CD4-positive, alpha-beta T cell treated with Interleukin-4 for 4 hours (primary cell): ENCODE data around the gene VSNL1.

Experiments
- DNase-seq: peaks from one replicate; pipeline ENCODE4 v3.0.0-alpha.2; 2020

VSNL1 gene

GRCh38 chr2:17584689-17585088, 44.2 kb downstream of the VSNL1 start:
- DNase-seq, result no peak

GRCh38 chr2:17587469-17587868, 47.0 kb downstream of the VSNL1 start:
- no peak for DNase-seq

GRCh38 chr2:17588031-17588430, 47.5 kb downstream of the VSNL1 start:
- no peak for DNase-seq

GRCh38 chr2:17589406-17590035, 49.0 kb downstream of the VSNL1 start:
- DNase-seq, result no peak

GRCh38 chr2:17590342-17590911, 49.9 kb downstream of the VSNL1 start:
- DNase-seq, result no peak

GRCh38 chr2:17591846-17592245, 51.4 kb downstream of the VSNL1 start:
- no peak for DNase-seq

GRCh38 chr2:17592731-17593409, 52.4 kb downstream of the VSNL1 start:
- DNase-seq, result no peak

GRCh38 chr2:17593445-17593840, 52.9 kb downstream of the VSNL1 start:
- DNase-seq, result no peak

GRCh38 chr2:17593841-17594491, 53.5 kb downstream of the VSNL1 start:
- no peak for DNase-seq

- no peak for DNase-seq
These were observed 54.3 kb downstream of the VSNL1 start for GRCh38 chr2:17594533-17595401.

GRCh38 chr2:17599617-17600016, 59.1 kb downstream of the VSNL1 start:
- DNase-seq, result no peak

- no peak for DNase-seq
These were observed 60.2 kb downstream of the VSNL1 start for GRCh38 chr2:17600556-17601204.

- DNase-seq, result no peak
These were observed 63.6 kb downstream of the VSNL1 start for GRCh38 chr2:17604050-17604449.

- no peak for DNase-seq
These were observed 65.2 kb downstream of the VSNL1 start for GRCh38 chr2:17605696-17606095.

- no peak for DNase-seq
These were observed 66.4 kb downstream of the VSNL1 start for GRCh38 chr2:17606851-17607250.

GRCh38 chr2:17607379-17607778, 66.9 kb downstream of the VSNL1 start:
- DNase-seq, result no peak

GRCh38 chr2:17608251-17608650, 67.8 kb downstream of the VSNL1 start:
- DNase-seq, result no peak

GRCh38 chr2:17610521-17610920, 70.0 kb downstream of the VSNL1 start:
- no peak for DNase-seq

- no peak for DNase-seq
These were observed 70.5 kb downstream of the VSNL1 start for GRCh38 chr2:17611036-17611435.

- no peak for DNase-seq
These were observed 73.9 kb downstream of the VSNL1 start for GRCh38 chr2:17614174-17614930.

- DNase-seq, result no peak
These were observed 74.7 kb downstream of the VSNL1 start for GRCh38 chr2:17615147-17615546.
